HG03135 (cell line): ENCODE results near the gene BRSK2.

Source experiments
- ATAC-seq: cut with Tn5 transposase; IDR thresholded peaks from one replicate; pipeline ENCODE4 v1.9.1; 2021; ENCODE audit warnings: mild to moderate bottlenecking, moderate library complexity; ENCODE audit not compliant: unreplicated experiment

The BRSK2 gene

GRCh38 chr11:1394936-1395772 is 5.4 kb downstream of the BRSK2 start:
- ATAC-seq: no peak

GRCh38 chr11:1395773-1396374 is 6.1 kb downstream of the BRSK2 start:
- ATAC-seq: no peak

DNA sequence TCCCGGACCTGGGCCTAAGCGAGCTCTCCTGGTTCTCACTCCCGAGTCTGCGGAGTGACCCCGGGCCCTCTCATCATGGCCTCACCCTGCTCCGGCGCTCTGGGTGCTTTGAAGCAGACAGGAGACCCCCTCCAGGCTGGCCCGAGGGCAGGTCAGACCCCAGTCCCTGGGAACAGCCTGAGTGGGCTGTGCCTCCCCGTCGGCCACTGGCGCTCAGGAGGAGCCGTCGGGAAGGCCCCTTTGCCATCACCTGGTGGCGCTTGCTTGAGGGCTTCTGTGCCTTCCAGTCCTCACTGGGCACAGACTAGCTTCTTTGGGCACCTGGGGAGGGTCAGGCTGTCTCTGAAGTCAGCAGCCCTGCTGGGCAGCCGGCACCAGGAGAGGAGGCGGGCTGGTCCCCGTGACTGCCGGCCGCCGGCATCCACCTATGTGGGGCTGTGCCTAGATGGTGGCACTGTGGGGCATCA is 6.7 kb downstream of the BRSK2 start:
- ATAC-seq: no peak

GRCh38 chr11:1397146-1397861 is 7.6 kb downstream of the BRSK2 start:
- no peak for ATAC-seq

GRCh38 chr11:1397862-1398527 is 8.3 kb downstream of the BRSK2 start:
- ATAC-seq: no peak

- ATAC-seq: no peak
Observed at GRCh38 chr11:1398528-1399235, 8.9 kb downstream of the BRSK2 start.

DNA sequence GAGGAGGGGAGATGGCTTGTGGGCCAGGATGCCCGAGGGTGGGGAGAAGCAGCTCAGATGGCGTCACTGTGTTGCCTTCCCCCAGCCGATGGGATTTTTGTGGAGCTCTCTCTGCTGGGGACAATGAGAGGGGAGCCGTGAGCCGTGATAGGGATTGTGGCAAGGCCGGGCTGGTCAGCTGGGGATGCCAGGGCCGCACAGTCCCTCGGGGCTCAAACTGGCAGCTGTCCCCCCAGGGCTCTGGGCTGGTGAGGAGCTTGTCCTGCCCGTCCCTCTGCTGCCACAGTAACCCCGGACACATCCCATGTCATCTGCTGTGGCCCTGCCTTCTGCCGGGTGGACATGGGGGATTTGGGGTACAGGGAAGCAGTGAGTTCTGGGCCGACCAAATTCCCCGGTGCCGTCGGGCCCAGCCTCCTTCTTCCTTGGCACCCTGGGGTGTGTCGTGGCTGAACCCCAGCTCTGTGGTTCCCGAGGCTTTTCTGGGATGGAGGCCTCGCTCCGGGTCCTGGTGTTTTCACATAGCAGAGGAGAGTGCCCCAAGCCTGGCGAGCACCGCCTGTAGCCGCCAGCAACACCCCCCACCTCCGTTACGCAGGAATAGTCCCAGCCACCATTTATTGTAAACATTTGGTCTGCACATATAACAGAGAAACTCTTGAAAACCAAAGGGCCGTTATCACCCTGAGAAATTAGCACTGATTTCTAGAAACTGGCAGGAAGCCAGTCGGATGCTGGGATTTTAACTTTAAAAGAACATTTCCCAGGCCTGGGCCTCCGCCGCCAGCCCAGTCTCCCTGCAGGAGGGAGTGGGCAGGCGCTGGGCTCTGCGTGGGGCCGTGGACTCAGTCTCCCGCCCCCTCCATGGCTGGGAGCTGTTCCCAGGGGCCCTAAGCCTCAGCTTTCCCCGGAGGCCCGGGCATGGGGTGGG is 9.9 kb downstream of the BRSK2 start:
- ATAC-seq: no peak

- ATAC-seq: no peak
Observed at GRCh38 chr11:1400317-1401170, 10.8 kb downstream of the BRSK2 start.

DNA sequence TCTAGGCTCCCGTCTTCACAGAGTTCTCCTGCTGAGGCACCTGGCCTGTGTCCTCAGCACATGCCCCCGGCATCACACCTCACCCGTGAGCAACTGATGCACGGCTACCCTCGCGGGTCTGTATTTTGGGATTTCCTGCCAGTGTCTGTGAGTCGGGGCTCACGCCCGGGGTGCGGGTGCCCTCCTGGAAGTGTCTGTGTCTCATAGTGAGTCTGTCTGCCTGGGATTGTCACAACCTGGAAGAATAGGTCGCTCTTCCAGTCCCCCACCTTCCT is 11.4 kb downstream of the BRSK2 start:
- ATAC-seq: no peak

- ATAC-seq: no peak
Observed at GRCh38 chr11:1401656-1402221, 12.0 kb downstream of the BRSK2 start.

- no peak for ATAC-seq
Observed at GRCh38 chr11:1402355-1403077, 12.8 kb downstream of the BRSK2 start.

DNA sequence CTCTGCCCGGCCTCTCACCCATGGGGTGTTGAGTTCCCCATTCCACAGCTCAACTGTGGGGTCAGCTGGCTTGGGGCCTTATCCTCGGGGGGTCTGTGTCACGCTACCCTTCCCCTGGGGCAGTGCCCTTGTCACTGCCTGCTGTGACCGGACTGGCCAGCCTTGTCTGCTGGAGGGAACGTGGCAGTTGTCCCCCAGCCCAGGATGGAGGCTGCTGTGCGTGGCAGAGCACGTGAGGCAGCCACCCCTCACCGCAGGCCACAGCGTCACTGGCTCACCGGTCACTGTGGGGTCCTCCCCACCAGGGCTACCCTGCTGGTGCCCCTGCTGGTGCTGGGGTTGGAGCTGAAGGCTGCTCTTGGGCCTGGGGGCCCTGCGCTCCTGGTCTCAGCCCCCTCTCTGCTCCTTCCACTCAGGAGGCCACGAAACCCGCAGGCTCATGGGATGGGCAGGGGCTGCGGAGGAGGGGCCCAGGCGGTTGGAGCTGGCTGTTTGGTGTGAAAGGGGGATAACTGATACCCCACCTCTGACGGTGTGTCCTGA is 13.4 kb downstream of the BRSK2 start:
- ATAC-seq: no peak

DNA sequence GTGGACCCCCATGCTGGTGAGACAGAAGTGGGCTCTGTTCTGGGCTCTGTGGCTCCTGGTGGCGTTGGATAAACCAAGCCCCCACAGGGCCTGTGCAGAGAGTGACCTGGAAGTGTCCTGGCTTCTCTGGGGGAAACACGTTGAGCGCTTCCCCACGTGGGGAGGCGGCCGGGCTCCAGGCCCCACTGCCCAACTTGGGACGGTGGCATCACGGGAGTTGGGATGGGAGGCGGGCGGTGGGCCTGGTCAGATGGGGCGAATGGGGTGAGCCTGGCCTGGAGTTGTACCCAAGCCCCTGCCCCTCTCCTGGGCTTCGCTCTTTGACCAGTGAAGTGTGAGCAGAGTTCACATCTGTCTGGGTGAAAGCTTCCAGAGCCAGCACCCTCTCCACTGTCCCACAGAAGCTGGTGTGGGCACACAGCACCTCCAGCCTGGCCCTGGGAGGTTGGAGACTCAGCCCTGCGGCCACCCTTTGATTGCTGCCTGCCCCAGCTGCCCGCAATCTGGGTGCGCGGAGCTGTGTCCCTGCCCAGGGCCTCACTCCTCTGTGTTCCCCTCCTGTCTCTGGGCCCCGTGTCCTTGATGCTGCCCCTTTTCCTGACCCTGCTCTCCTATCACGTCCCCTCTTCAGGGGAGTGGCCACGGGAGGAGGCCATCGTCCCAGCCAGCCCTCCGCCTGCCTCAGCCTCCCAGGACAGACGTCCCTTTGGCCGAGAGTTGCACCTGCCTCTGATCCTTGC is 14.2 kb downstream of the BRSK2 start:
- no peak for ATAC-seq

DNA sequence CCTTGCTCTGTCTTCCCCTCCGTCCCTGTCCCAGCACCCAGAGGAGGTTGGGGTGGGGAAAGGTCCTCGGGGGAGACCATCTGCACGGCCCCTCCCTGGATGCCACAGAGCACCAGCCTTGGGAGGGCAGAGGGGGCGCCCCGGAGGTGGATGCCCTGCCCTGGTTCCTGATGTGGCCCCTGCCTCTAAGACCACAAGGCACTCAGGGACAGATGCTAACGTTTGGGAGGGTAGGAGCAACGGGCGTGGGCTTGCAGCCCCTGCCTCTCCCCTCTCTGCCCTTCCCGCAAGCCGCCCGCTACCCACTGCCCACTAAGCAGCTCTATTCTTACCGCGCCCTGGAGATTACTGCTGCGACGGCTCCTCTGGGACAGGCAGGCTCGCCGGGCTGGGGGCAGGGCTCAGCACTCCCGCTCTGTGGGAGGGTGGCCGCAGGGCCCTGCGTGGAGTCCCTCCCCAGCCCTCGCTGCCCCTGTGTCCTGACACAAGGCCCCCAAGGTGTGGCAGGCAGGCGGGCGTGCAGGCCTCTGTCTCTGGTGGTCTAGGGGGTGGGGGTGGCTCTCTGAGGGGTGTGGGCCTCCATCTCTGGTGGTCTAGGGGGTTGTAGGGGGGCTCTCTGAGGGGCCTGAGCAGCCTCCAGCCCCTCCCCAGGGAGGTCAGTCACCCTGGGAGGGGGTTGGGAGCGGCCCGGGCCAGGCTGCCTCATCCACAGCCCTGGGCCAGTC is 14.9 kb downstream of the BRSK2 start:
- no peak for ATAC-seq

DNA sequence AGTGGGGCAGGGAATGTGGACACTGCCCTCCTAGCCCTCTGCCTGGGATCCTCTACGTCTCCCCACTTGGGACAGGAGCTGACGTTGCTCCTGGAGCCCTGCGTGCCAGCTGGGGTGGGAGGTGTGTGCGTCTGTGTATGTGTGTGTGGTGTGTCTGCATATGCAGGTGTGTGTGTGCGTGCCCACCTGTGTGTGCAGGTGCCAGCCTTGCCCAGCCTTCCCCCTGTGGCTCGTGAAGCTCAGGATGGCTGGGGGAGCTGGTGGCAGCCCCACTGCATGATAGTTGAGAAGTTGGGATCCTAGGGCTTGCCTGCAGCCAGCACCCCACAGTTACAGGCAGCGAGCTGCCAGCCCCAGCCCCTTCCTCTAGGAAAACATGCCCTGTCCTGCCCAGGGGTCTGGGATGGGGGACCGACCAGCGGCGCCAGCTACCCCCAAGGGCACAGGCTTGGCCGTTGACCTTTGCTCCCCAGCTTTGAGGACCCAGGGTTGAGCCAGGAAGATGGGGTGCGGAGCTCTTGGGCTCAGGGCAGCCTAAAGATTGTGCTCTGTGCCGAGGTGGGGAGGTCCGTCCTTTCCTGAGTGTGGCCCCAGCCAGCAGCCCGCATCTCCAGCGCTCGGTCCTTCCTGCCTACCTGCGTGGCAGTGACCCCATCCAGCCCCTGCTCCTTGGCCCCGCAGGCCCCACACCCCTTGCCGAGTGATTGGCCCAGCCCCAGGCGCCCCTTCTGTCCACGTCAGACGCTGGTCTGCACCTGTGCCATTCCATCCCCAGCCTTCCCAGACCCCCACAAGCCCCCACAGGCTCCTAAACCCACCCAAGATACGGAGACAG is 15.7 kb downstream of the BRSK2 start:
- ATAC-seq: no peak
